Endodermal cell (in vitro differentiated cells): Measurements from ENCODE around the gene SMARCC1. TPM values are rescaled to one million over a fixed set of nuclear protein-coding genes. Genes with fewer than 3 reads are reported as not detected.

ENCODE experiments used
- DNase-seq: peaks from one replicate; pipeline ENCODE4 v3.0.0-alpha.2; 2017
- H3K27ac ChIP-seq: 2 replicates; pipeline ENCODE4 v1.5.1; 2013; ENCODE audit warnings: mild to moderate bottlenecking, low read depth, low read length, moderate library complexity
- H3K27me3 ChIP-seq: 2 replicates; pipeline ENCODE4 v1.6.1; 2013; ENCODE audit warnings: mild to moderate bottlenecking, low read length, moderate library complexity; ENCODE audit not compliant: insufficient read depth, control insufficient read depth, poor library complexity, severe bottlenecking
- H3K36me3 ChIP-seq: 2 replicates; pipeline ENCODE4 v1.7.0; 2013; ENCODE audit warnings: mild to moderate bottlenecking, low read length, moderate library complexity; ENCODE audit not compliant: control insufficient read depth, insufficient read depth
- H3K4me1 ChIP-seq: one replicate; pipeline ENCODE4 v1.7.0; 2013; ENCODE audit warnings: low read length; ENCODE audit not compliant: control insufficient read depth, insufficient read depth
- H3K4me3 ChIP-seq: 2 replicates; pipeline ENCODE4 v1.5.1; 2013; ENCODE audit warnings: mild to moderate bottlenecking, low read length, moderate library complexity
- H3K9ac ChIP-seq: 2 replicates; pipeline ENCODE4 v1.6.1; 2013; ENCODE audit warnings: mild to moderate bottlenecking, low read length, moderate library complexity; ENCODE audit not compliant: poor library complexity, severe bottlenecking; ENCODE audit errors: extremely low read depth
- H3K9me3 ChIP-seq: 2 replicates; pipeline ENCODE4 v1.6.1; 2013; ENCODE audit warnings: mild to moderate bottlenecking, low read length, moderate library complexity; ENCODE audit not compliant: control insufficient read depth
- H3K27ac Mint-ChIP-seq: 2 replicates; pipeline ENCODE4 v1.8.0; 2020; ENCODE audit warnings: mixed read lengths
- H3K27me3 Mint-ChIP-seq: 2 replicates; pipeline ENCODE4 v1.8.0; 2021; ENCODE audit warnings: mild to moderate bottlenecking, mixed read lengths; ENCODE audit not compliant: insufficient read depth
- H3K36me3 Mint-ChIP-seq: 2 replicates; pipeline ENCODE4 v1.8.0; 2020; ENCODE audit warnings: low read depth, mixed read lengths
- H3K4me1 Mint-ChIP-seq: 2 replicates; pipeline ENCODE4 v1.8.0; 2020; ENCODE audit warnings: mixed read lengths
- H3K4me3 Mint-ChIP-seq: 2 replicates; pipeline ENCODE4 v1.8.0; 2020; ENCODE audit warnings: mild to moderate bottlenecking, moderate library complexity, mixed read lengths
- H3K9me3 Mint-ChIP-seq: 2 replicates; pipeline ENCODE4 v1.8.0; 2020; ENCODE audit warnings: mild to moderate bottlenecking, mixed read lengths
- CTCF ChIP-seq: fragments of 200-600 bp; sonication (generic); conservative IDR thresholded peaks from 2 replicates; pipeline ENCODE4 v1.5.0; 2021; ENCODE audit warnings: antibody characterized with exemption, mild to moderate bottlenecking
- WGBS, 2 experiments: methylation state at CpG; one replicate each; pipeline versions ENCODE4 v1.1.5 to v1.1.7; 2013; ENCODE audit warnings: missing lambda C conversion rate in 2 of 2, mixed read lengths in 1 of 2; ENCODE audit not compliant: insufficient coverage in 1 of 2, insufficient read length in 1 of 2; 5-methylcytosine and 5-hydroxymethylcytosine counted together
- total RNA-seq, 2 donors: library from RNA; stranded (reverse); fragmentation: NEBNext Ultra II Directional in 1 of 2; extraction: Animal tissue kit (Norgen Biotek cat#: 25700) in 1 of 2; gene quantifications; 2 replicates in 1 of 2; 3 replicates in 1 of 2; pipeline ENCODE4 v1.2.1, GENCODE V29; 2021

Gene SMARCC1
- total RNA-seq, 2 donors from 2014 or later: 200 to 231 TPM

GRCh38 chr3:47579875-47580274, 201.8 kb downstream of the SMARCC1 start:
- no peak overlapping the region for H3K9ac ChIP-seq
- H3K9me3 ChIP-seq: no peaks in the 10 kb centered on the region
- H3K4me3 ChIP-seq: no peak overlapping the region
- DNase-seq: no peak
- no peak overlapping the region for H3K27ac Mint-ChIP-seq
- H3K4me1 ChIP-seq: no peaks in the 10 kb centered on the region
- WGBS, 2 experiments: 89% methylated on average over 2 of the region's 2 CpGs
- no peaks in the 10 kb centered on the region for H3K4me1 Mint-ChIP-seq
- TF ChIP-seq CTCF: no peak
- peaks cover 2% of the 10 kb centered on the region for H3K36me3 ChIP-seq
- peaks cover 41% of the 10 kb centered on the region for H3K27me3 ChIP-seq
- H3K36me3 Mint-ChIP-seq: no peaks in the 10 kb centered on the region
- H3K27ac ChIP-seq: no peak overlapping the region
- H3K4me3 Mint-ChIP-seq: peak overlapping the region; percentile 39
- H3K9me3 Mint-ChIP-seq: no peaks in the 10 kb centered on the region
- H3K27me3 Mint-ChIP-seq: peaks cover 65% of the 10 kb centered on the region

DNA sequence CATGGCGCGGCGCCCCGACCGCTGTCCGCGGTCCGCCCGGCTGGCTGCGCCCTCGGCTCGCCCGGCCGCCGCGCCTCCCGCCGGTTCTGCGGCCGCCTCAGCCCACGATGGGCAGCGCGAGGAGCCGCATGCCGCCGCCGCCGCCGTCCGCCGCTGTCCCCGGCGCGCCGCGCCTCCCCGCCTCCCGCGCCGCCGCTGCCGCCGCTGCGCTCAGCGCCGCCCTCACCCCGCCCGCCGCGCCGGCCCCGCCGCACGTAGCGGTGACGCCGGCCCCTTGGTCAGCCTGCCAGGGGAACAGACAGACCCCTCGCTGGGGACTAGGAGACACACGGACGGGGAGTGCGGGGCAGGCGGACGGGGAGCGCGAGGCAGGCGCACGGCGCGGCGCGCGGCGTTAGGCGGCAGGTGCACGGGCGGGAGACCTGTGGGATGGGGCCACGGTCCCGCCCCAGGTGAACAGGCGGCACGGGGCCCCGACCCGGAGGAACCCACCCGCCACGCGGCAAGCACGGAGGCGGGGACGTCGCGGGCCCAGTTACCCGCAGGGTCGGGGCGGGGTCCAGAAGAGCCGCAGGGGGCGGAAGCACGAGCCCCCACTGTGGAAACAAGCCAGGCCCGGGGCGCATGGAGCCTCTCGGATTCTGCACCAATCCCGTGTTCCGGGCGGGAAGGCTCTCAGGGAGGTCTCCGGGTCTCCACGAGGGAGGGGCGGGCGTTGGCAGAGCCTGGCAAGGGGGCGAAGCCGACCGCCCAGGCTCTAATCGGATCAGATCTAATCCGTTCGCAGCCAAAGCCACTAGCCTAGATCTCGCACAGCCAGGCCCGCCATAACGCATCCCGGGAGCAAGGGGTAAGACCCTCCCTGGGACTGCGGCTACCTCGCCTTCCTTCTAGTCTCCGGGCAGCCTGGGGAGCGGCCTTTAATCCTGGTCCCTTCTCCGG, 202.7 kb downstream of the SMARCC1 start, which contains the start of gene CSPG5:
TSS of gene CSPG5 (minus strand) at position 175 of the 942 bp plus-strand sequence. CDS start at position 3, 172 bp downstream.
- peak; percentile 78 for DNase-seq
- no peaks in the 10 kb centered on the region for H3K9me3 ChIP-seq
- Mint-ChIP-seq H3K27me3 (peaks cover 70% of the 10 kb centered on the region), H3K4me1 (no peaks in the 10 kb centered on the region), H3K9me3 (no peaks in the 10 kb centered on the region), H3K27ac (no peak within 1 kb of the TSS), H3K36me3 (no peaks in the 10 kb centered on the region), H3K4me3 (peak within 1 kb of the TSS; percentile 44)
- no peak for TF ChIP-seq CTCF
- peak within 1 kb of the TSS; percentile 58 for H3K4me3 ChIP-seq
- peaks cover 44% of the 10 kb centered on the region for H3K27me3 ChIP-seq
- H3K27ac ChIP-seq: no peak within 1 kb of the TSS
- H3K36me3 ChIP-seq: no peaks in the 10 kb centered on the region
- H3K9ac ChIP-seq: no peak within 1 kb of the TSS
- no peaks in the 10 kb centered on the region for H3K4me1 ChIP-seq
- 5 to 15% methylated on average over 61 to 121 of the region's 121 CpGs for WGBS, 2 experiments

- H3K27ac Mint-ChIP-seq: no peak overlapping the region
- TF ChIP-seq CTCF: no peak
- H3K27ac ChIP-seq: no peak overlapping the region
- peak overlapping the region; percentile 44 for H3K4me3 Mint-ChIP-seq
- DNase-seq: peak; percentile 89
- H3K4me3 ChIP-seq: no peak overlapping the region
- no peaks in the 10 kb centered on the region for H3K4me1 ChIP-seq
- no peaks in the 10 kb centered on the region for H3K4me1 Mint-ChIP-seq
- no peaks in the 10 kb centered on the region for H3K36me3 Mint-ChIP-seq
- no peaks in the 10 kb centered on the region for H3K9me3 ChIP-seq
- peaks cover 77% of the 10 kb centered on the region for H3K27me3 Mint-ChIP-seq
- peaks cover 48% of the 10 kb centered on the region for H3K27me3 ChIP-seq
- WGBS, 2 experiments: 0 to 2% methylated on average over 6 to 53 of the region's 57 CpGs
- no peaks in the 10 kb centered on the region for H3K9me3 Mint-ChIP-seq
- no peaks in the 10 kb centered on the region for H3K36me3 ChIP-seq
- H3K9ac ChIP-seq: no peak overlapping the region
These were observed 203.5 kb downstream of the SMARCC1 start for GRCh38 chr3:47578119-47578632.
